Measurements from ENCODE around the gene PRKCD.

PRKCD gene

GRCh38 chr3:53221827-53222182 lies 60.8 kb downstream of the PRKCD start:
- no peak for DNase-seq

DNA sequence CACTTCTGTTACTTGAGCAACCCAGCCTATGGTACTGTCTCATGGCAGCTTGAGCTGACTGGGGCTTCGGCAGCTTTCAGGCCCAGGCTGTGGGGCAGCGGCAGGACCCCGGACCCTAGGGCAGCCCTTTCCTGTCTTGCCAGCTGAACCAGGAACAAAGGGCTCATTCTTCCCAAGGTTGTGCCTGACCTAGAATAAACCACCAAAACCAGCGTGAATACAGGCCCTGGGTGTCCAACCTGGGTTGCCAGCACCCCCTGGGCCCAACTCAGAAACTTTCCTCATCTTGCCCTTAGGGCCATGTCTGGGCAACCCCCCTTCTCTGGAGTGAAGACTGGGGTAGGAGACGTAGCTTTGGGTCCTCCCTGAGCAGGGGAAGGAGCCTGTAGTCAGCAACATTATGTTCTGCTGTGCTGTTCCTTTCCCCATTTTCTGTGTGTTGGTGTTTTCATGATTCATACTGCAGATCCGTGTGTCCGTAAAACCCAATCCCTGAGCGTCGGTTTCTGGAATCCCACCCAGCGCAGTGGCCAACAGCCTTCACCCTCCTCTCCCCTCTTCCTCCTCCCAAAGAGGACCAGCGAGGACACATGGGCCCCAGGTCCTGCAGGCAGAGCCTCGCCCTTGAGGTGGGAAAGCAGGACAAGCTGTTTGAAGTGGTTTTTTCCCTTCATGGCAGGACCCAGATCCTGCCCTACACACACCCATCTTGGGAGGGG lies 61.3 kb downstream of the PRKCD start:
- no peak for DNase-seq

GRCh38 chr3:53223025-53223424 lies 62.0 kb downstream of the PRKCD start:
- DNase-seq, result no peak

DNA sequence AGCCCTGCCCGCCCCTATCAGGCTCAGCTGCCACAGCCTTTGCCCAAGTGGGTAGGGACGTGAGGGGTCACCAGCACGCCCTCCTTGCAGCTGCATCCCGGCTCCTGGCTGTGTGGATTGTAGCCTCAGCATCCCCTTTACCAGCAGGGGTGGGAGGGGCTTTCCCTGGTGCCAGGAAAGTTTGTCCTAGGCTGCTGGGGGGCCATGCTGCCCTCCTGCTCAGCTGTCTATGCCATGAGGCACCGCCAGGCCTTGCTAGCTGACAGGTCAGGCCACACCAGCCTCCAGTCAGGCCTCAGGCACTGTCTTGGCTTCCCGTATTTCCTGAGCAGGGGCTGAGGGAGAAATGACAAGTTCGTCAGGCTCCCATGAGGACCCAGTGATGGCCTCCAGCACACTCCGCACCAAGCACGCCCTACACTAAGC lies 62.5 kb downstream of the PRKCD start:
- no peak for DNase-seq

- DNase-seq, result no peak
Measured at GRCh38 chr3:53224026-53224425, 63.0 kb downstream of the PRKCD start.

GRCh38 chr3:53224536-53224935 lies 63.5 kb downstream of the PRKCD start:
- no peak for DNase-seq

GRCh38 chr3:53225181-53225580 lies 64.2 kb downstream of the PRKCD start:
- no peak for DNase-seq

DNA sequence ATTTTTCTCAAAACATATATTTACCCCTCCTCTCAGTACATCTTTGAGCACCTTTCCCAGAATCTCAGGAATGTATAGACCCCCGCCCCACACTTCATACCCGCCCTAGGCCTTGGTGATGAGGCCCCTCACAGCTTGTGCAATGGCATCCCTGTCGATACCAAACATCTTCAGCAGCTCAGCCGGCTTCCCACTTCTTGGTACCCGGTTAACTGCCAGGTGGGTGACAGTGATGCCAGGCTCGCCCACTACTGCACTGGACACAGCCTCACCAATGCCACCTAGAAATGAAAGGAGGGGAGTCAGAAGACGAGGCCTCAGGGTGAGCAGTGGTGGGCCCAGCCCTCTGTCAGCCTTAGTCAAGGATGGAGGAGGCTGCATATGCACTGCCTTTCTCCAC lies 64.6 kb downstream of the PRKCD start:
- DNase-seq, result no peak

- DNase-seq, result no peak
Measured at GRCh38 chr3:53226142-53226840, 65.3 kb downstream of the PRKCD start.

DNA sequence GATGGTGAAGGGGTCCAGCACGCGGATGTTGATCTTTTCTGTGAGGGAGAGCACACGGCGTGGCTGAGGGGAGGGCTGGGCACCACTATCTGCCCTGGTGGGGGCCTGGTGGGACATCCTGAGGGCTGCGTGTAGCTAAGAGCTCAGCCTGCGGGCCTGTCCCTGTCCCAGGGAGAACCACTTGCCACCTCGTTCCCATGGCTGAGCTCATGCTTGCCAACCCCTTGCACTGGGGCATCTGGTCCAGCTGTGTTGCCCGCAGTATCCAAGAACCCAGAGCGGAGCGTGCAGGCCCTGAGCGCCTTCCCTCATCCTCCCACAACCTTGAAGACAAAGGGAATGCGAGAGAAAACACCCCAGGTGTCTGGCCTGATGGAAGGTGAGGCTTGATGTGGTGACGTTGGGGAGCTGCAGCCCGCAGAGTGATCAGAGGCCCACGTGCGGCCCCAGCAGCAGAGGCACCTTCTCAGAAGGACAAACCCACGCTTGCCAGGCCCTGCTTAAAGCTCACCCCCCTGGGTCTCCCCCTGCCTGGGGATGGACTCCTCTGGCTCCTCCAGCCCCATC lies 65.9 kb downstream of the PRKCD start:
- no peak for DNase-seq

- DNase-seq, result no peak
Measured at GRCh38 chr3:53227993-53228885, 67.2 kb downstream of the PRKCD start.

GRCh38 chr3:53229171-53229570 lies 68.2 kb downstream of the PRKCD start:
- no peak for DNase-seq

DNA sequence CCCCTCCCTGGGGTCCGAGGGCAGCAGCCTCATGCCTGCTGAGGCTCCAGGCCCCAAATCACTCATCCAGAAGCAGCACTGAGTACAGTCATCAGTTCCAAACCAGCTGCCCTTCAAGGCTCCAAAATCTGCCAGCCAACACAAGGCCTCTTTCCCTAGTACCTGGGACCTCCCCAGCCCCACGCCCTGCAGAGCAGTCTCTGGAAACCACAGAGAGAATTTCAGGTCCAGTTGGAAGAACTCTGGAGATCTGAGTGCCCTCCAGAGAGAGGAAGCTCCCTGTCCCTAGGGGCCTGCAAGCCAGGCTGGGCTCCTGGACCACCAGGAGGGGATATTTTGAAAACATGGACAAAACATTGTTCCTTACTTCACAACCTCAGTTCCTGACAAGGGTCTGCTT lies 68.6 kb downstream of the PRKCD start:
- no peak for DNase-seq

GRCh38 chr3:53230041-53230621 lies 69.1 kb downstream of the PRKCD start:
- DNase-seq, result no peak

DNA sequence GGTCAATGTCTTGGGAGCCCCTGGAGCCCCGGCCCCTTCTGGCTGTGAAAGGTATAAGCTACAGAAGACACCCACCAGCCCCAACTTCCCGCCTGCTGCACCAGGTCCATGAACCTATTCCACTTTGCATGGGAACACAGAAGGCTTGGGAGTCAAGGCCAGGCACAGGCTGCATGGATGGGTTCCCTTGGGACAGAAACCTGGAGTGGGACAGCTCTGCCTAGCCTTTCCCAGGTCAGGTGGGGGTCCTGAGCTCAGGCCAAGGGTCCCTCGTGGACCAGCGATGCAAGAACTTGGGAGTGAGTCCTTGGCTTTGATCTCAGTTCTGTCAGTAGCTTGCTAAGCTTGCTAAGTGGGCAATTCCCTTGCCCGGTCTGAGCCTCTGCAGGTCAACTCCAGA lies 69.8 kb downstream of the PRKCD start:
- no peak for DNase-seq

- DNase-seq, result no peak
Measured at GRCh38 chr3:53231532-53232511, 70.8 kb downstream of the PRKCD start.

- no peak for DNase-seq
Measured at GRCh38 chr3:53232641-53233377, 71.8 kb downstream of the PRKCD start.

DNA sequence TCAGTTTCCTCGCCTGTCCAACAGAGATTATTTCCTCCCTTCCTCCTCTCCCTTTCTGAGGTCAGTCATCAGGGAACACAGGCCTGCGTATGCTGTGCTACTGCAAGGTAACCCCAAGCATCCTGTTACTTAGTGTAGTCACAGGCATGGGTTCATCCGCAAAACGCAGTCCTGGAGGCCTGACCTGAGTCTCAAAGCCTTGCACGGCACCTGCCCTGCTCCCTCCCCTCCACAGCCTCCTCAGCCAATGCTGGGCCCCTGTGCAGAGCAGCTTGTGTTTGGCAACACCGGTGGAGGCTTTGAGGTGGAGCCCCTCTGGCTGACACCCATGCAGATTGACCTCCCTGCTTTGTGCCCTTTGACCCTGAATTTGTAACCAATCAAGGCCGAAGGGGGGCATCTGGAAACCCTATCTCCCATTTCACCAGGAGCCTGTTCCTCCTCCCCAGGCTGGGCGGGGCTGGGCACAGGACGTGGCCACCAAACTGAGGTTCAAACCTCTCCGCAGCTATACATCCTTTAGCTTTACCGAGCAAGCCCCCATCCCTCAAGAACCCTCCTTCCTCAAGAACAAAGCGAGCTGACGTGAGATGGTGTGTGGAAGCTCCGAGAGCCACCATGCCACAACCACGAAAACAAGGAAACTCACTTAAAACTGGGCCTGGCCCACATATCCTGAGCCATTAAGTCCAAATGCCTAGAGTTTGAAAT lies 73.3 kb downstream of the PRKCD start:
- DNase-seq, result no peak

GRCh38 chr3:53234841-53235232 lies 73.8 kb downstream of the PRKCD start:
- DNase-seq, result no peak

- DNase-seq, result no peak
Measured at GRCh38 chr3:53235545-53235944, 74.5 kb downstream of the PRKCD start.

All from NK-92 treated with Interleukin-12 subunit alpha and Interleukin-12 subunit beta, amount 100 ng/mL, for 24 hours (cell line).